GM04504 (cell line): ENCODE data around the gene GZMB.
"Not testable (repeated sequence)": the region's sequence is repeated elsewhere in the genome, so short reads cannot be mapped to it uniquely, and the experiment has no call there.

ENCODE experiments used
- DNase-seq: peaks from one replicate; pipeline ENCODE4 v3.0.0-alpha.2; 2012; ENCODE audit warnings: low read depth

Gene GZMB

DNA sequence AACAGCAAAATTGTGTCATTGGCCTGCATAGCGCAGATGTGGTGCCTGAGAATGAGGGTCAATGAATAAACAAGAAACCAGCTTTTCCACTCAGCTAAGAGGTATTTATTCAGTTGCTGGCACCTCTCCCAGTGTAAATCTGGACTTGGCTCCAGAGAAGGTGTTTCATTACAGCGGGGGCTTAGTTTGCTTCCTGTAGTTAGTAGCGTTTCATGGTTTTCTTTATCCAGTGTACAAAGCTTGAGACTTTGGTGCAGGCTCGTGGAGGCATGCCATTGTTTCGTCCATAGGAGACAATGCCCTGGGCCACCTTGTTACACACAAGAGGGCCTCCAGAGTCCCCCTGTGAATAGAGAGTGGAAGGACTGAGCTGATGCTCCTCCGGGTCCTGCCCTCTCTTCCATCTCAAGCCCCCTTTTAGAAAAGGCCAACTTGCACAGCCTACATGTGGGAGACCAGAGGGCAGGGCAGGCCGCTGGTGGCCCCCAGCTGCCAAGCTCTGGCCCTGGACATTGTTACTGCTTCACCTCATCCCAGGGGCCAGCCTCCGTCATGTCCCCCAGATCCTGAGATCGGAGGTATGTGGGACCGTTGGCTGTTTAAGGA lies 3.0 kb downstream of the GZMB start:
- DNase-seq: no peak

DNA sequence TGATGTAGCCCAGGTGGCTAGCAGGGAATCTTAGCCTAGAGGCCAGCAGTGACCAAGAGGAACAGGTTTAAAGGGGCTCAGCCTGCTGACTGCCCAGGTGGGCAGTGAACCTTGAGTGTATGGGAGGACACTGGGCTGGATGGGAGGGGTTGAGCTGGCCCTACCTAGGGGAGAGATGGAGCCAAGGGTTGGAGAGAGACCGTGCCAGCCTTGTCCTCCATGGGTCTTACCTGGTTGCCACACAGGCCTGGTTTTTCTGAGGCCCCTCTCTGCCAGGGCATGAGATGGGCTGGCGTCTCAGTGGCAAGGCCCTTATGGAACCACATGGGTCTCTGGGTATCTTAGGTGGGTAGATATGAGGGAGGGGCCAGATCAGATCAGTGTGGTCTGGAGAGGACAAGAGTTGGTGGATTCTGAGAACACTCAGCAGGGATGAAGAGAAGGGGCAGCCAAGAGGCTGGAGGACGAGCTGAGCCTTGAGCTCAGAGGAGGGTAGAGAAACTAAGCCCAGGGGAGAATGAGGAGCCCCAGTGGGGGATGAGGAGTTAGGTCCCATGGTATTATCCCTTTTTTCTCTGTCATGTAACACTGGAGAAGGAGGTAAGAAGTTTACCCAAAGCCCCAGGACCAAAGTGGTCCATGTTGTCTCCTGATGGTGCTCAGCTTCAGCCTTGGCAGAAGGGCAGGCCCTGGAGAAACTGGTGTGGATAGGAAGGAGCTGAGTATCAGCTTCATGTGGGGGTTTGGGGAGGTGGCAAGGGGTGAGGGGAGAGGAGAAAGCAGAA lies 3.7 kb downstream of the GZMB start:
- DNase-seq: no peak

DNA sequence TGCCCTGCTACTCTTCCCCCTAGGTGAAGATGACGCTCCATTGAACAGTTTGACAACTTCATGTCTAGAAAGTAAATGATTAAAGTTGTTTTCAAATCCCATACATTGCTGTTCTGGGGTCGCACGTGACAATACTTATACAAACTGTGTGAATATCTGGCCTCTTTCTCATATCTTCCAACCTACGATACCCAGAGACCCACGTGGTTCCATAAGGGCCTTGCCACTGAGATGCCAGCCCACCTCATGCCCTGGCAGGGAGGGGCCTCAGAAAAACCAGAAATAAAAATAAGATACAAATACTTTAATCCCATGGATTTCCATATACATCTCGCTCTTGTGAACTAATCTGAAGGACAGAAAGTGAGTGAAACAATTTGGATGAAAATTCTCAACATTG lies 4.5 kb downstream of the GZMB start:
- DNase-seq: no peak

DNA sequence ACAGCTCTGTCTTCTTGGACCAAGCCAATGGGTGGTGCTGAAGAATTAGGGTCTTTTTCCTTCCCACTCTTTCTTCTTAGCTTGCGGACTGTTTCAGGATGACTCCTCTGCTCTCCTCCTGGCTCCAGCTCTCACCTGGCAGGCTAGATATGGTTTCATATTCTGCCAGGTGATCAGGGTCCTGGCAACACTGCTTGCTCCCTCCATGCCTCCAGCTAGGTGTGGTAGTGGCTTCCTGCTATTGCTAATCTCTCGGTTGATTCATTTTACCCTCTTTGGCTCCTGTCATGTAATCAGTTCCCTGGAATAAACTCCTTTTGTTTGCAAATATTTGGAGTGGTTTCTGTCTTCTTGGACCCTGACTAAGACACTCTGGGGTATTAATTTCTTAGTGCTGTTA lies 20.2 kb downstream of the GZMB start:
- no peak for DNase-seq

DNA sequence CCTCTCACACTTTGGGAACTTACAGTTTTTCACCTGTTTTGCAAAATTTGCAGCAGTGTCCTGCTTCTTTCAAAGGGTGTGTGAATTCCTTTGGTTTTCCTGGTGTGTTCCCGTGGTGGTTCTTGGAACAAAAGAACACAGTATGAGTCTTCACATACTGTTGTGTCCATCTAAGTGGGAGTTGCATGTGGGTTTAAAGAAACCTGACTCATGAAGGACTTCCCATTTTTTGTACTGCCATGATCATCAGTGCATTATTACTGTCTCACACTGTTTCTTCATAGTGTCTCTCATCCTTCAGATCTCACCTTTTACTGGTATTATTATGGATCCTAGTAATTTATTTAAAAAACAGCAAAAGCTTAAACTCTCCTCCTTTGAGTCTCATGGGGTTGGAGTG lies 20.7 kb downstream of the GZMB start:
- DNase-seq: no peak

DNA sequence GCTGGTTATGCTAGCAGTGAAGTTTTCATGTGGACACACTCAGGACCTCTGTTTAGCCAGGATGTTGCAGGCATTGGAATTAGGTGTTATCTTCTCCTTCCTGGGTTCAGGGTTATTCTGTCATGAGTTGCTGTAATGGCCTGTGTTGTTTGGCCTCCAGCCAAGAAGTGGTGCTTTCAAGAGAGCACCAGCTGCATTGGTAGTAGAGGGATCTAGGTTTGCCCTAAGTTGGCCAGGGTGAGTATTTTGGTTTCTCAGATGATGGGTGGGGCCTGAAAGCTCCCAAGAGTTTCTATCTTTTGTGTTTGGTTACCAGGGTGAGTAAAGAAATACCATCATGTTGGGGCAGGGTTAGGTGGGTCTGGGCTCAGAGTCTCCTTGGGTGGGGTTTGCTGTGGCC lies 21.8 kb downstream of the GZMB start:
- DNase-seq: no peak

DNA sequence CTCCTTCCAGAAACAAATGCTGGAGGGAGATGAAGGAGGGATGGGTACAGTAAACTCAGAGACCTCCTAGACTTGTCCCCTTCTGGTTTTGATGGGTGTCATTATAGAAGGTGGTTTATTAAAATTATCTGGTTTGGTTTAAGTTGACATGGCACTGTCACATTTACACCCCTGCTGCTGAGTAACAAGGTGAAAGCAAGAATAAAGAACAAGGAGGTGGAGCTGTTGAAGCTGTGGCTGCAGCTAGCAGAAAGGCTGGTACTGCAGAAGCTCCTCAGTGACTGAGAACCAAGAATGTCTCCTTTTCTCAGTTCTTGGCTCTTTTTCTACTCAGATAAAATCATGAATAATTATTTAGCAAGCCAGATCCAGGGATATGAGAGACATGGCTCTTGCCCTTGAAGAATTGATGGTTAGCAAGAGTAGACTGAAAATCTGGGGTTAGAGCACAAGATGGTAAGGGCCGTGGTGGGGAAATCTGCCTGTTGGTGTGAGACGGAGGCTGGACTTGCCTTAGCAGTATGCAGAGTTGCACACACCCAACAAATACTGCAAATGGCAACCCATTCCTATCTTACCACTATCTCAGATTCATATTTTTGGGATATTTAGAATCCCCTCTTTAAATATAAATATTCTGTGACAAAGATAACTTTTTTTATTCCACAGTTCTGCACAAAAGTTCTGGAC lies 24.2 kb downstream of the GZMB start, which contains the start of gene GZMH:
Gene GZMH (minus strand): TSS at position 31 of the 690 bp plus-strand sequence. CDS start 72 bp downstream, outside the sequence.
- DNase-seq: no peak

DNA sequence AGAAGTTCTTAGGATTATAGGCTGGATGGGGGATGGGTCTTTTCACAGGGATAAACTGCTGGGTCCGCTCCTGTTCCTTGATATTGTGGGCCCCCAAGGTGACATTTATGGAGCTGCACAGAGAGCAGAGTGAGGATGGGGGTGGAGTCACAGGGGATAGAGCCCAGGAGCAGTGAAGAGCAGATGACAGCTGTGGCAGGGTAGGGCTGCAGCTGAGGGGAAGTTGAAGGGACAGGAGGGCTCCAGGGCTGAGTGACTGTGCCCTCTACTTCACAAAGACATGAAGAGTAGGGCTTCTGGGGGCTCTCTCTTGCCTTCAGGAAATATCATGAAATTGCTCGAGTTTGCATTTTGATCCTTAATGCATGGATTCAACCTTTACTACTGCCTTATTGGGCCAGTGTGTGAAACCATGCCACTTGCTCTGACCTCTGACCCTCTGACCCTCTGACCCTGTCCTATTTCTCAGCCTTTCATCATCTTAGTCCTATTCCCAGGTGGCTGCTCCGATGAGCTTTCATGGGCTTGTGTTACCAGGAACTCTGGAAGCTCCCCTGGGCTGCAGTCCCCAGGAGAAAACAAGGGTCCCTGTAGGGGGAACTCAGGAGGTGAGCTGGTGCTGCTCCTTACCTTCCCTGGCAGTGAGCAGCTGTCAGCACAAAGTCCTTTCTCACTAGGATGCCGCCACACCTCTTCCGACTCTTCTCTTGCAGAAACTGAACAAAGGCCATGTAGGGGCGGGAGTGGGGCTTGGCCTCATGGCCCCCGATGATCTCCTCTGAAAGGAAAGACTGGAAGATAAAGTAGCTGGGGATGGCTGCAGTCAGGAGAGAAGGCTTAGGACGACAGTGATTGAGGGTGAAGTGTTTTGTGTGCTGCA lies 26.1 kb downstream of the GZMB start:
- DNase-seq: no peak

DNA sequence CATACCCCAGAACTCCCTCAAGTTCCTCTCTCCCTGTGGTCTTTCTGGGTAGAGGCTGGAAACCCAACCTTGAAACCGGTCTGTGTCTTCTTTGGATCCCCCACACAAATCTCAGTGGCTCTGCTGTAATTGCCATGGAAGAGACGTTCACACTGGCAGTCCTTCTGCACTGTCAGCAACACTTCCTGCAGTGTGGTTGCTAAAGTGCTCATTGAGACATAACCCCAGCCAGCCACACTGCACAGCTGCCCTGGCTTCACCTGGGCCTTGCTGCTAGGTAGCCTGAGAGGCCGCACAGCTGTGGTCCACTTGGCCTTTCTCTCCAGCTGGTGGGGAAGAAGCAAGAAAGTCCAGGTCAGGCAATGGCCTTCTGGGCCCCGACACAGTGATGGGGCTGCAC lies 26.9 kb downstream of the GZMB start:
- no peak for DNase-seq

DNA sequence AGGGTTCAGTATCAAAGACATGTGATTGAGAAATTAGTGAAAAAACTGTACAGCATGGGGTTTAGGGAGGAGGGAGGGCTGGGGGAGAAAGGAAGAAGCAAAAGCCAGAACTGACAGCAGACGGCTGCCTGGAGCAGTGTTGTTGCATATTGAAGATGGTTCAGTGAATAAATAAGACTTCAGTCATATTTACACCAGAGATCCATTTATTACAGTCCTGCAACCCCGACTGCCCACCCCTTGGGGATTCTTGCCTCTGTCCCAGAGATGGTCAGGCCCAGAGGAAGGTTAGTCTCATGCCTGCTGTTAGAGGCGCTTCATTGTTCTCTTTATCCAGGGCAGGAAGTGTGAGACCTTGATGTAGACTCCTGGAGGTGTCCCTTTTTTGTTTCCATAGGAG lies 27.7 kb downstream of the GZMB start:
- DNase-seq: no peak

DNA sequence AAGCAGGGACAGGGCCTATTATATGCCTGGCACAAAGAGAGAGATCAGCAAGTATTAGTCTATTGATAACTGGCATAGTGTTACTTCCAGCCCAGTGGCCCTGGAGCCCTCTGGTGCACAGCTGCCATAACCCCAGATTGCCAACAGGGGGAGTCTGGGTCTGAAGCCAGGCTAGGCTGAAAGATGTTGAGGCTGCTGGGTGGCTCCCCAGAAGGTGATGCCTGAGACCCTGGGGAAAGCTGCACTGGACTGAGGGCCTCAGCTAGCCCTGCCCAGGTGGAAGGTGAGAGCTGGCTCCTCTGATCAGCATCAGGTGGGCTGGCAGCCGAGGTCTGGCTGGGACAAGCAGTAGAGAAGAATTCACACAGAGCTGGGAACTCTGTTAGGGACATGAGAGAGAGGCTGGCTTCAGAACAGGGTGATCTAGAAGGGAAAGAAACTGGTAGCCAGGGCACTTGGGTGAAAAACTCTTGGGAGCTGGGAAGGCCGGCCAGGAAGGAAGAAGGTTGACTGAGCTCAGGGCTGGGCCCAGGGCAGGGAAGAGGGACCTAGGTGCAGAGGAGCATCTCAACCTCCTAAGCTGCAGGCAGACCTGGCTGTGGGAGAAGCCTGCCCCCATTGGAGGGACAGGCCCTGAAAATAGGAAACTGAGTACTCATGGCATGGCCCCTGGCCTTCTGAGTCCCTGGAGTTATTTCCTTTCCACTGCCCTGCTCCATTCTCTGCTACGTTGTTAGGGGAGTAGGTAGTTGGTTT lies 28.4 kb downstream of the GZMB start:
- DNase-seq: no peak

DNA sequence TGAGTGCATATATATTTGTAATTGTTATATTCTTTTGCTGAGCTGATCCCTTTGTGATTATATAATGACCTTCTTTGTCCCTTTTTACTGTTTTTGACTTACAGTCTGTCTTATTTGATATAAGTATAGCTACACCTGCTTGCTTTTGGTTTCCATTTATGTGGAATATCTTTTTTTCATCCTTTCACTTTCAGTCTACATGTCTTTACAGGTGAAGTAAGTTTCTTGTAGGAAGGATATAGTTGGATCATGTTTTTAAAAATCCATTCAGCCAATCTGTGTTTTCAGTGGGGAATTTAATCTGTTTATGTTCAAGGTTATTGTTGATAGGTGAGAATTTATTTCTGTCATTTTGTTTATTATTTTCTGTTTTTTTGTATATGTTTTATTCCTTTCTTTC lies 36.6 kb downstream of the GZMB start:
- no peak for DNase-seq

DNA sequence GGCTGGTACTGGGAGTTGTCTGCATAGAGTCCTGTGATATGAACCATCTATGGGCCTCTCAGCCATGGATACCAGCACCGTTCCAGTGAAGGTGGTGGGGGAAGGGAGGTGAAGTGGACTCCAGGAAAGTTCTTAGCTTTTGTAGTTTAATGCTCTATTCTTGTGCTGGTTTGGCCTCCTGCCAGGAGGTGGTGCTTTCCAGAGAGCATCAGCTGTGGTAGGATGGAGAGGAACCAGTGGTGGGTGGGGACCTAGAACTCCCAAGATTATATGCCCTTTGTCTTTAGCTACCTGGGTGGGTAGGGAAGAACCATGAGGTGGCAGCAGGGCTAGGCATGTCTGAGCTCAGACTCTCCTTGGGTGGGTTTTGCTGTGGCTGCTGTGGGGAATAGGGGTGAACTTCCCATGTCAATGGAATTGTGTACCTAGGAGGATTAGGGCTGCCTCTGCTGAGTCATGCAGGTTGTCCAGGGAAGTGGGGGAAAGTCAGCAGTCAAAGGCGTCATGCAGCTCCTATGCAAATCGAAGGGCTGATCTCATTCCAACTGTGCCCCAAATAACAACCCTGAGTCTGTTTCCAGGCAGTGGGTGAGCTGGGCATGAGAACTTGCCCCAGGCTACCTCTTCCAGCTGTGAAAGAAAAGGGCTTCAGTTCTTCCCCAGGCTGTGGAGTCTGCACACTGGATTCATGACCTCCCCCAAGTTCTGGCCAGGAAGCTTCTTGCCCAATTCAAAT lies 38.7 kb downstream of the GZMB start:
- DNase-seq: no peak

DNA sequence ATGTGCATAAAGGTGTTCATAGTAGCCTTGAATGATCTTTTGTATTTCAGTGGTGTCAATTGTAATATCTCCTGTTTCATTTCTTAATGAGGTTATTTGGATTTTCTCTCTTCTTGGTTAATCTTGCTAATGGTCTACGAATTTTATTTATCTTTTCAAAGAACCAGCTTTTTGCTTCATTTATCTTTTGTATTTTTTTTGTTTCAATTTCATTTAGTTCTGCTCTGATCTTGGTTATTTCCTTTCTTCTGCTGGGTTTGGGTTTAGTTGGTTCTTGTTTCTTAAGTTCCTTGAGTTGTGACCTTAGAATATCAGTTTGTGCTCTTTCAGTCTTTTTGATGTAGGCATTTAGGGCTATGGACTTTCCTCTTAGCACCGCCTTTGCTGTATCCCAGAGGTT lies 43.0 kb downstream of the GZMB start:
- DNase-seq: not testable (repeated sequence)

DNA sequence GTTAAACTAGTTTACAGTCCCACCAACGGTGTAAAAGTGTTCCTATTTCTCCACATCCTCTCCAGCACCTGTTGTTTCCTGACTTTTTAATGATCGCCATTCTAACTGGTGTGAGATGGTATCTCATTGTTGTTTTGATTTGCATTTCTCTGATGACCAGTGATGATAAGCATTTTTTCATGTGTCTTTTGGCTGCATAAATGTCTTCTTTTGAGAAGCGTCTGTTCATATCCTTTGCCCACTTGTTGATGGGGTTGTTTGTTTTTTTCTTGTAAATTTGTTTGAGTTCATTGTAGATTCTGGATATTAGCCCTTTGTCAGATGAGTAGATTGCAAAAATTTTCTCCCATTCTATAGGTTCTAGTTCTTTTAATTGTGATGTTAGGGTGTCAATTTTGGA lies 49.6 kb downstream of the GZMB start:
- not testable (repeated sequence) for DNase-seq
